Activated CD8-positive, alpha-beta memory T cell treated with anti-CD3 and anti-CD28 coated beads, Interleukin-2, amount 50 U/mL, for 4 hours (primary cell): Measurements from ENCODE around the gene PCBP3.
"Not testable (repeated sequence)": the region's sequence is repeated elsewhere in the genome, so short reads cannot be mapped to it uniquely, and the experiment has no call there.

Source experiments
- DNase-seq: peaks from one replicate; pipeline ENCODE4 v3.0.0-alpha.2; 2020

PCBP3 gene

DNA sequence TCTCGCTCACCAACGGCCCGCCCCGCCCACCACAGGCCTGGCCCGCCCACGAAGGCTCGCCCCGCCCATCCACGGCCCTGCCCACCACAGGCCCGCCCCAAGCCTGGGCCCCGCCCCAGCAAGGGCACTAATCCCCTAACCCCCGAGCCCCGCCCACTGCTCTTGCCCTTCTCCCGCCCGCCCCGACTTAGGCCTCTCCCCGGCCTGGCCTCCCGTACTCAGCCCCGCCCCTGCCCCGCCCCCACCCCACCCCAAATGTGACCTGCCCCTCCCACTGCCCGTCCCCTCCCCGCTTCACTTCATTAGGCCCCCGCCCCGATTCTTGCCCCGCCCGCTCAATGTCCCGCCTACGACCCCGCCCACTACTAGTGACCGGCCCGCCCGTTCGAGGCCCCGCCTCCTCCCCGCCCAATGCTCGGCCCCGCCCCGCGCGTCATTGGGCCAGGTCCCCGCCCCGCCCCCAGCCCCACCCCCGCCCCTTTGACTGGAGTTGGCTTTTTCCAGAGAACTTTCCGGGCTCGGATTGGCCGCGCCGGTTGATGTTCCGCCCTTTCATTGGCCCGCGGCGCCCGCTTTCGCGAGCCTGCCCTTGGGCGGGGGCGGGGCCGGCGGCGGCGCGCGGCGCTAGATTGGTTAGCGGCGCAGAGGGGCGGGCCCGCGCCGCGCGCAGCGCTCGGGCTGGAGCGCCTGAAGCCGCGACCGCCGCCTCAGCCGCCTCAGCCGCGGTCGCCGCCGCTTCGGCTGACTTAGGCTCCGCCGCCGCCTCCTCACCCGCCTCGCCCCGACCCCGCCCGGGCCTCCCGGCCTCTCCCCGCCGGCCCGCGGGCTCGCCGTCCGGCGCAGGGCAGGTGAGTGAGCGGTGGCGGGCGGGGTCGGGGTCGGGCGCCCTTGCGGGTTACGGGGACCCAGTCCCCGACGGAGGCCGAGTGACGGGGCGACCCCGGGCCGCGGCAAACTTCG lies at the start of gene PCBP3:
Gene PCBP3 (plus strand): TSS at position 705 of the 960 bp plus-strand sequence. CDS start 206,361 bp downstream, outside the sequence.
- peak; percentile 89 for DNase-seq

DNA sequence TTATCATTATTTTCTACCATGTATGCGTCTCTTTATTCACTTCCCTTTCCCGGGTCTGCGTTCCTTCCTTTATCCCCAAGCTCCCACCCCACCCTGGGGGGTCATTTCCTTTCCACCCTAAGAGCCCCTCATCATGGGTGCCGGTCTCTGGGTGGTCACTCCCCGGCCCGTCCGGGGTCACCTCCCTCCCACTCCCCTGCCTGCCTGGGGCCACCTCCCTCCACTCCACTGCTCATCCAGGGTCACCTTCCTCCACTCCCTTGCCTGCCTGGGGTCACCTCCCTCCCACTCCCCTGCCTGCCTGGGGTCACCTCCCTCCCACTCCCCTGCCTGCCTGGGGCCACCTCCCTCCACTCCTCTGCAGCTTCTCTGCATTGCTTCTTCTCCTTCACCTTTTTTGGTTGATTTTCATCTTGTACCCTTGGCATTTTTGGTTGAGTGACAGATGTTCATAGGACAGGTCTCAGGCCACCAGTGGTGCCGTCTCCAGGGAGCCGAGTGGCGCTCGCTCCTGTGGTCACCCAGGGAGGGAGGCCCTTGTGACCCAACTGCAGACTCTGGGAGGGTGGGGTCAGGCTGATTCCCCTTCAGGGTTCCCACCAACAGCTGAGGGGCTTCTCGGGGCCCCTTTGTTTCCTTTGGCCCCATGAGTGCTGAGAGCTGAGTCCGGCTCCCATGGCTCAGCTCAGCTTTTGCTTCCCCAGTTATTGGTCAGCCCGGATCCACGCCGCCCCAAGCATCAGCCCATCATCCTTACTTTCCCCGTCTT lies 48.6 kb upstream of the PCBP3 start:
- DNase-seq = peak; percentile 12

DNA sequence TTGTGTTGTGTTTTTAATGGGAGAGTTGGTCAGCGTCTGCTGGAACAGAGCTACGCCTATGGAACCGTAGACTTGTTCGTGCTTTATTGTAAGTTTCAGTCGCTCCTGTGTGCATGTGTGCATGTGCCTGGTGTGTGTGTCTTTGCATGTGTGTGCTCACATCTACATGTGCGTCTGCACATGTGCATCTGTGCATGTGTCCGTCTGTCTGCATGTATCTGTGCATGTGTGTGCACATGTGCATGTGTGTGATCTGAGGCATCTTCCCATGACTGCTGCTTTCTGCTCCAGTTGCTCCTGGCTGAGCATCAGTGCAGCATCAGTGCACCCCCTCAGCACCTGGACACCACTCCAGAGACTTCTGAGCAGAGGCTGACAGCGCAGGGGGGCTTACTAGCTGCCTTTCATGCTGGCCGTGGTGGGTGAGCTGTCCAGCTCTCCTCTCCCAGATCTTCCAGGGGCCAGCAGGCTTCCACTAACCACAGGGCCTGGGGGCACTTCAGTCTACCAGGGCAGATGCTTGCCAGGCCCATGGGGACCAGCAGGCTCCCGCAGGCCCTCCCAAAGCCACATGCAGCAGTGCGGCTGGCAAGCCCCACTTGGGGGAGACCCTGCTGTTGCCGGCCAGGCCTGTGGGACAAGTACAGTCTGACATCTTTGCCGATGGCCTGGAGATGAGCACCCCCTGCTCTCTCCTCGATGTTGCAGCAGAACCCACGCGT lies 47.8 kb upstream of the PCBP3 start:
- DNase-seq = peak; percentile 14

DNA sequence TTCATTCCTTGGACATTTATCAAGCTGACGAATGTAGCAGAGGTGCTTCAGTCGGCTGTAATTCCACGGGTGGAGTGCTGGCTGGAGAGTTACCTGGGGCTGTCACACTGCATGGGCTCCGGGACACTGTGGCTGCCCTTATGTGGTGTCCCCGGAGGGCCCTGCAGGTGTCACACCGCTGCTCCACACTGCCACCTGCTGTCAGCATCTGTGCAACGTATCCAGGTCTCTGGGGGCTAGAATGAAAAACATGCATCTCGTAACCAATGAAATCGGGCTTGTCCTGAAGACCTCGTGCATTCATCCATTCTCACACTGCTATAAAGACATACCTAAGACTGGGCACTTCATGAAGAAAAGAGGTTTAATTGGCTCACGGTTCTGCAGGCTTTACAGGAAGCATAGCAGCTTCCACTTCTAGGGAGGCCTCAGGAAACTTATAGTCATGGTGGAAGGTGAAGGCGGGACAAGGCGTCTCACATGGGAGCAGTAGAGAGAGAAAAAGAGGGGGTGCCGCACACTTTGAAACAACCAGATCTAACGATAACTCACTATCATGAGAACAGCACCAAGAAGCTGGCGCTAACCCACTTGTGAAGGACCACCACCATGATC lies 46.7 kb upstream of the PCBP3 start:
- peak; percentile 89 for DNase-seq

GRCh38 chr21:45598109-45598508 lies 45.4 kb upstream of the PCBP3 start:
- DNase-seq = peak; percentile 7

GRCh38 chr21:45598666-45599065 lies 44.9 kb upstream of the PCBP3 start:
- DNase-seq = peak; percentile 11

DNA sequence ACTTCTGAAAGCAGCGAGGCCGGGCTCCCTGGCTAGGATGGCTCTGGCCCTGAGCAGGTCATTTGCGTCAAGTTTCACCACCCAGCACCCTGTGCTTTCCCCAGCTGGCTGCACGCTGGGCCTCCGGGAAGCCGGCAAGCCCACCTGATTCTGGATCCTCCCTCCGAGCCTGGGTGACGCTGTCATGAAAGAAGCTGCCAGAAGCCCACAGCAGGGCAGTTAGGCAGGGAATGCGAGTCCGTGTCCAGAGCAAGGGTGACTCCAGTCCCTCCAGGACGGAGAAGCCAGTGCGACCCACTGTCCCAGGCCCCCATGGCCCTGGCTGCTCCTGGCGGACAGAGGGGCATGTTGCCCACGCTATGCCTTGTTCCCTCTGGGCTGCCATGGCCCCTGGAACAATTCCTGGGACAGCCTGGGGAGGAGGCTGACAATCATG lies 44.4 kb upstream of the PCBP3 start:
- DNase-seq = peak; percentile 13

GRCh38 chr21:45600248-45600647 lies 43.3 kb upstream of the PCBP3 start:
- no peak for DNase-seq

GRCh38 chr21:45601551-45601950 lies 42.0 kb upstream of the PCBP3 start:
- no peak for DNase-seq

- no peak for DNase-seq
These were observed 41.4 kb upstream of the PCBP3 start for GRCh38 chr21:45602106-45602505.

DNA sequence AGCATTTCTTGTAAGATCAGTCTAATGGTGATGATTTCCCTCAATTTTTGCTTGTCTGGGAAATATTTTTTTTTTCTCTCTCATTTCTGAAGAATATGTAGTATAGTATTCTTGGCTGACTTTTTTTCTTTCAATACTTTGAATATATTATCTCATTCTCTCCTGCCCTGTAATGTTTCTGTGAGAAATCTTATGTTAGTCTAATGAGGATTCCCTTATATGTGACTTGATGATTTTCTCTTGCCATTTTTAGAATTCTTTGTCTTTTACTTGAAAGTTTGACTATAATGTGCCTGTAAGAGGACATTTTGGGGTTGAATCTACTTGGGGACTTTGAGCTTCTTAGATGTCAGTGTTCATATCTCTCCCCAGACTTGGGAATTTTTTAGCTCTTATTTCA lies 40.0 kb upstream of the PCBP3 start:
- DNase-seq = no peak

- not testable (repeated sequence) for DNase-seq
These were observed 38.8 kb upstream of the PCBP3 start for GRCh38 chr21:45604681-45605080.

DNA sequence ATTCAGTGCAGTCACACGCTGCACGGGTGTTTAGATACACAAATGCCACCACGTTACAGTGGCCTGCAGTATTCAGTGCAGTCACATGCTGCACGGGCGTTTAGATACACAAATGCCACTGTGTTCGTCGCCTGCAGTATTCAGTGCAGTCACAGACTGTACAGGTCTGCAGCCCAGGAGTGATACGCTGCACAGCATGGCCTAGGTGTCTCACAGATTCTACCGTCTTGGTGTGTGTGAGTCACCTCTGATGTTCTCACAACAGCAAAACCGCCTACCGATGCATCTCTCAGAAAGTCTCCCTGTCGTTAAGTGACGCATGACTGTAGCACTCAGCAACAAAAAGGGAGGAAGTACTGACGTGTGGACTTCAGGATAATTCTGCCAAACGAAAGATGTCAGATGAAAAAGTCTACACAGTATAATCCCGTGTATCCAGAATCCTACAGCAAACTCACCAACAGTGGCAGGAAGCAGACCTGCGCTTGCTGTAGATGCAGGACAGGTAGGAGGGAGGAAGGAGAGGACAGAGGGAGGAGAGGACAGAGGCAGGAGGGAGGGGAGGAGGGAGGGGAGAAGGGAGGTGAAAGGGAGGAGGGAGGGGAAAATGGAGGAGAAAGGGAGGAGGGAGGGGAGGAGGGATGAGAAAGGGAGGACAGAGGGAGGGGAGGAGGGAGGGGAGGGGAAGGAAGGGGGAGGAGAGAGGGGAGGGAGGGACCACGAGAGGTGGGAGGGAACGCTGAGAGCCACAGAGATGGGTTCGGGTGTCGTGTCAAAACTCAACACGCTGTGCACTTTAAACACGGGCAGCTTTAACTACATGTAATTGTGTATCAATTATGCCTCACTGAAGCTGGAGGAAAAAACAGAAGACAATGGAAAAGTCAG lies 36.3 kb upstream of the PCBP3 start:
- no peak for DNase-seq

DNA sequence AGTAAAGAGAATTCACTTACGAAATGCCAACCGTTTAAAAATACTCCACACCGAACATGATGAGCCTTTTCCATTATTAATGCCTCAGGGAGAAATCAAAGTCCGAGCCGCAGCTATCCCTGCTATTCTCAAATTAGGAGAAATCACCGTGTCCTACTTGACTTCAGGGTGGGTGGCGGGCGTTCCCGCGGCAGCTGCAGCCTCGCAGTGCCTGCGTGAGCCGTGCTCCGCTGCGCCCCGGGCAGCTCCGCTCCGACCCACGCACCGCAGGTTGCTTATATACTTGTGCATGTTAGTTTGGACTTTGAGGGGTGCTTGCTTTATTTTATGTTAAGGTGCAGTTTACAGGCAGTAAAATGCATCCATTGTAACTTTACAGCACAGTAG lies 35.6 kb upstream of the PCBP3 start:
- no peak for DNase-seq

DNA sequence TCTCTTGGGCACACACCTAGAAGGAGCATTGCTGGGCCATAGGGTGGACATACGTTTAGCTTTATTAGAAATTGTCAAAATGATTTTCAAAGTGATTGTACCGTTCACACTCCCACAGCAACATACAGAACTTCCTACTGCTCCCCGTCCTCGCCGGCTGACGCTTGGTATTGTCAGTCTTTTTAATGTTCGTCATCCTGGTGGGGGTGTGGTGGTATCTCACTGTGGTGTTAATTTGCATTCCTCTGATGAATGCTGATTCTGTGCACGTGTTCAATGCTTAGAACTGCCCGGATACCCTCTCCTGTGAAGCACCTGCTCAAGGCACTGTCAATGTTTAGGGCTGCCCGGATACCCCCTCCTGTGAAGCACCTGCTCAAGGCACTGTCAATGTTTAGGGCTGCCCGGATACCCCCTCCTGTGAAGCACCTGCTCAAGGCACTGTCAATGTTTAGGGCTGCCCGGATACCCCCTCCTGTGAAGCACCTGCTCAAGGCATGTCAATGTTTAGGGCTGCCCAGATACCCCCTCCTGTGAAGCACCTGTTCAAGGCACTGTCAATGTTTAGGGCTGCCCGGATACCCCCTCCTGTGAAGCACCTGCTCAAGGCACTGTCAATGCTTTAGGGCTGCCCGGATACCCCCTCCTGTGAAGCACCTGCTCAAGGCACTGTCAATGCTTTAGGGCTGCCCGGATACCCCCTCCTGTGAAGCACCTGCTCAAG lies 34.6 kb upstream of the PCBP3 start:
- peak; percentile 28 for DNase-seq

- DNase-seq = peak; percentile 7
These were observed 33.9 kb upstream of the PCBP3 start for GRCh38 chr21:45609616-45610015.

DNA sequence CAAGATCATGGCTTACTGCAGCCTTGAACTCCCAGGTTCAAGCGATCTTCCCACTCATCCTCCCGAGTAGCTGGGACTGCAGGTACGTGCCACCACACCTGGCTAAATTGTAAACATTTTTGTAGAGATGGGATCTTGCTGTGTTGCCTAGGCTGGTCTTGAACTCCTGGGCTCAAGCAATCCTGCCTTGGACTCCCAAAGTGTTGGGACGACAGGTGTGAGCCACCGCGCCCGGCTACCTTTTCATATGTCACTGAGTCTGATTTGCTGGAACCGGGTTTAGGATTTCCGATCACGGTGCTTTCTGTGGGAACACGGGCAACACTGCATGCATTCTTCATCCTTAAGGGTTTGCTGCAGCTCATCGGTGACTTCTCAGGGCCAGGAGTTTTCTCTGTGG lies 32.2 kb upstream of the PCBP3 start:
- no peak for DNase-seq

- no peak for DNase-seq
These were observed 31.4 kb upstream of the PCBP3 start for GRCh38 chr21:45611939-45612664.

DNA sequence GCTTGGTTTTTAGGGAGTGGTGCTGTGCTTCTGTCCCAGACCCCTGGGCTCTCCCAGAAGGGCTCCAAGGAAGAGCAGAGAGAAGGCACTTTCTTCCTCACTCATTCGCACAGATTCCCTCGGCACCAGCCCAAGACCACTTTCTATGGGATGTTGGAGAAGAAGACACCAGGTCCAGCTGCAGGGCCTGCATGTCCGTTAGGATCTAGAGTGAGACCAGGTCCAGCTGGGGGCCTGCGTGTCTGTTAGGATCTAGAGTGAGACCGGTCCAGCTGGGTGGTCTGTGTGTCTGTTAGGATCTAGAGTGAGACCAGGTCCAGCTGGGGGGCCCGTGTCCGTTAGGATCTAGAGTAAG lies 30.9 kb upstream of the PCBP3 start:
- DNase-seq = peak; percentile 3

GRCh38 chr21:45613396-45613795 lies 30.1 kb upstream of the PCBP3 start:
- DNase-seq = peak; percentile 11
